K562 (cell line): Measurements from ENCODE around the gene RNF113B.

Experiments
- ELK3 ChIP-seq: fragments of 450-650 bp; formaldehyde crosslinking; IDR thresholded peaks from 2 replicates; pipeline ENCODE4 v1.4.0; 2020; ENCODE audit warnings: mild to moderate bottlenecking
- FOSL1 ChIP-seq: fragments of 200-800 bp; sonication (Bioruptor generic); conservative IDR thresholded peaks from 2 replicates; pipeline ENCODE4 v1.6.1; 2016; ENCODE audit warnings: missing genetic modification characterization, missing compliant biosample characterization
- HDAC8 ChIP-seq: fragments of 450-650 bp; IDR thresholded peaks from 2 replicates; pipeline ENCODE4 v1.6.1; 2016; ENCODE audit warnings: mild to moderate bottlenecking, missing genetic modification characterization, moderate library complexity, missing compliant biosample characterization
- HNRNPK ChIP-seq: fragments of 200-400 bp; formaldehyde crosslinking; IDR thresholded peaks from one replicate; pipeline ENCODE4 v1.6.1; 2018; ENCODE audit warnings: mild to moderate bottlenecking, low read depth, low read length; ENCODE audit not compliant: poor library complexity, severe bottlenecking
- HOMEZ ChIP-seq: fragments of 250-450 bp; sonication (Bioruptor Pico); IDR thresholded peaks from 2 replicates; pipeline ENCODE4 v1.4.0; 2020; ENCODE audit warnings: mild to moderate bottlenecking, moderate library complexity
- MYC ChIP-seq, 2 experiments: fragments of 250-450 bp in 1 of 2; sonication (Bioruptor Pico) in 1 of 2; IDR thresholded peaks; 2 replicates each; pipeline versions ENCODE4 v1.5.1 to v1.6.1; 2012 to 2021; ENCODE audit warnings: low read depth in 2 of 2, borderline replicate concordance in 1 of 2, improper control_type of control experiment in 1 of 2, low read length in 1 of 2, mild to moderate bottlenecking in 1 of 2, moderate library complexity in 1 of 2
- U2AF2 ChIP-seq: fragments of 200-400 bp; formaldehyde crosslinking; optimal IDR thresholded peaks from 2 replicates; pipeline ENCODE3; 2017; ENCODE audit warnings: low read depth, mild to moderate bottlenecking, low read length
- ZNF23 ChIP-seq: fragments of 250-450 bp; sonication (Bioruptor Pico); IDR thresholded peaks from 2 replicates; pipeline ENCODE4 v1.4.0; 2020; ENCODE audit warnings: mild to moderate bottlenecking

- no peak for TF ChIP-seq ZNF23
- TF ChIP-seq HOMEZ (CRISPR knock-in tag): no peak
- TF ChIP-seq HNRNPK: no peak
- TF ChIP-seq HDAC8 (tag): no peak
- TF ChIP-seq MYC (IDR thresholded peaks at IDR 0.05; ENCODE audit: low read depth, low read length): no peak
- no peak for TF ChIP-seq MYC (CRISPR knock-in tag; IDR thresholded peaks at IDR 0.05; ENCODE audit: borderline replicate concordance, low read depth)
- no peak for TF ChIP-seq ELK3 (CRISPR knock-in tag)
- no peak for TF ChIP-seq FOSL1 (tag)
- no peak for TF ChIP-seq U2AF2
These were observed 13.9 kb upstream of the RNF113B start for GRCh38 chr13:98190889-98191444.
